ENCODE results near the gene GNB1L.

DNA sequence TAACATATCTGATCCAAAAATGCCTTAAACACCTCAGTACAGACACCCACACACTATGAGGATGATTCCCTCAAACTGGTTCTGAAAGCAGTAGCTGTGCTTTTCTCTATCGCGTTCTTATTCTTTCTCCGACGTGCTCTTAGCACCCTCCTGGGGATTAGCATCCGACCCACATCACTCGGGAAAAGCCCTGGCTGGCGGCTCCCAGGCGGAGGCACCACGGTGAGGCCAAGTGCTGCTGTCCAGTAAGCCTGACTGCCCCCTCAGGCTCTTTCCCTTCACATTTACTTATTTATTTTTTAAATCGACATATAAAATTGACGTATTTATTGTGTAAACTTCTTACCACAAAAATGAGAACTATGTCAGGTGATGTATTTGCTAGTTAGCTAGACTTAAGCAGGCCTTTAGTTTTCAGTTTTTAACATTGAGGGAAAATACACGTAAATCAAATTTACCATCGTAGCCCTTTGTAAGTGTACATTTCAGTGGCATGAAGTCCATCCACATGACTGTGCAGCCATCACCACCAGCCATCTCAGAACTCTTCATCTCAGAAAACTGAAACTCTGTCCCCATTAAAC is 74.9 kb downstream of the GNB1L start:
- TF ChIP-seq POLR2AphosphoS5 (IDR thresholded peaks at IDR 0.05): no peak
- TF ChIP-seq, protein P1, sequence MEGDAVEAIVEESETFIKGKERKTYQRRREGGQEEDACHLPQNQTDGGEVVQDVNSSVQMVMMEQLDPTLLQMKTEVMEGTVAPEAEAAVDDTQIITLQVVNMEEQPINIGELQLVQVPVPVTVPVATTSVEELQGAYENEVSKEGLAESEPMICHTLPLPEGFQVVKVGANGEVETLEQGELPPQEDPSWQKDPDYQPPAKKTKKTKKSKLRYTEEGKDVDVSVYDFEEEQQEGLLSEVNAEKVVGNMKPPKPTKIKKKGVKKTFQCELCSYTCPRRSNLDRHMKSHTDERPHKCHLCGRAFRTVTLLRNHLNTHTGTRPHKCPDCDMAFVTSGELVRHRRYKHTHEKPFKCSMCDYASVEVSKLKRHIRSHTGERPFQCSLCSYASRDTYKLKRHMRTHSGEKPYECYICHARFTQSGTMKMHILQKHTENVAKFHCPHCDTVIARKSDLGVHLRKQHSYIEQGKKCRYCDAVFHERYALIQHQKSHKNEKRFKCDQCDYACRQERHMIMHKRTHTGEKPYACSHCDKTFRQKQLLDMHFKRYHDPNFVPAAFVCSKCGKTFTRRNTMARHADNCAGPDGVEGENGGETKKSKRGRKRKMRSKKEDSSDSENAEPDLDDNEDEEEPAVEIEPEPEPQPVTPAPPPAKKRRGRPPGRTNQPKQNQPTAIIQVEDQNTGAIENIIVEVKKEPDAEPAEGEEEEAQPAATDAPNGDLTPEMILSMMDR (IDR thresholded peaks at IDR 0.05): no peak
- no peak for TF ChIP-seq POLR2A (IDR thresholded peaks at IDR 0.05; ENCODE audit: low read depth)
- no peak for TF ChIP-seq EP300 (IDR thresholded peaks at IDR 0.05)

Measured in esophagus muscularis mucosa (tissue), 4 donors.